ENCODE results near the gene CORO1A. TPM values are rescaled to one million over a fixed set of nuclear protein-coding genes. Genes with fewer than 3 reads are reported as not detected.

The CORO1A gene
- total and polyA plus RNA-seq, 2 experiments from 2014 or later, result 1.7 to 4.8 TPM

DNA sequence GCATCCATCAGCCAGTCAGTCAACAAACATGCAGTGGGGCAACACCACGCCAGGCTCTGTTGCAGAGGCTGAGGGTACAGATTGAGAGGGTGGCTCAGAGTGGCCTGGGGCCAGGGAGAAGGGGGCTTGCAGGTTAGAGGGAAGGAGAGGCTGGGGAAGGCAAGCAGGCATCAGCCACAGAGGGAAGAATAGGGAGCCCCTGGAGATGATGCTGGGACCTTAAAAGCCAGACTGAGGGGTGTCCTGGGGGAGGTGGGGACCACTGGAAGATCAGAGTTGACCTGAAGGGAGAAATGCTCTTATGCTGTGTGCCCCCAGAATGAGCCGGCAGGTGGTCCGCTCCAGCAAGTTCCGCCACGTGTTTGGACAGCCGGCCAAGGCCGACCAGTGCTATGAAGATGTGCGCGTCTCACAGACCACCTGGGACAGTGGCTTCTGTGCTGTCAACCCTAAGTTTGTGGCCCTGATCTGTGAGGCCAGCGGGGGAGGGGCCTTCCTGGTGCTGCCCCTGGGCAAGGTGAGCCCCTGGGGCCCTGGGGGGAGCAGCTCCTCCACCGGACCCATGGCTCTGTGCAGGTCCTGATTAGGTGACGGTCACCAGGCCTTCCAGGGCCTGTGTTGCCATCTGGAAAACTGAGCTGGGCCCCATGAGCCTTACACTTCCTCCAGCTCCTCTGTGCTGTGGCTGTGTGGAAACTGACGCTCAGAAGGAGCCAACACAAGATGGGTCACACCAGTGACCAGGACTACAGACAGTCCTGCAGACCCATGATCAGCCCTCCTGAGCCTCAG is 1.7 kb downstream of the CORO1A start:
- Histone ChIP-seq H3K36me3 (ENCODE audit: low read depth) (no peaks in the 10 kb centered on the region), H3K9ac (no peak overlapping the region), H3K4me3 (no peak overlapping the region), H4K20me1 (ENCODE audit: insufficient read depth) (no peaks in the 10 kb centered on the region), H3K4me2 (ENCODE audit: unreplicated experiment) (no peak overlapping the region), H3K4me1 (ENCODE audit: insufficient read depth) (no peaks in the 10 kb centered on the region), H2AFZ (no peak overlapping the region), H3K27ac (no peak overlapping the region), H3F3A (ENCODE audit: insufficient read depth) (no peaks in the 10 kb centered on the region), H3K9me3 (ENCODE audit: low read depth) (no peaks in the 10 kb centered on the region), H3K9me2 (ENCODE audit: insufficient read depth) (no peaks in the 10 kb centered on the region), H3K79me2 (ENCODE audit: insufficient read depth) (no peaks in the 10 kb centered on the region), H3K27me3 (replicated peaks; ENCODE audit: insufficient read depth) (no peaks in the 10 kb centered on the region)
- in situ Hi-C loops (cut with MboI), result no loop called here
- TF ChIP-seq EZH2phosphoT487 (IDR thresholded peaks at IDR 0.05; ENCODE audit: insufficient read depth, low read depth) (no peak), EZH2 (IDR thresholded peaks at IDR 0.05; ENCODE audit: insufficient read depth, poor library complexity, severe bottlenecking) (no peak)
- DNase-seq, result no peak
- 87 to 88% methylated on average over 13 of the region's 13 CpGs for WGBS, 2 experiments (ENCODE audit: low coverage in 1 of 2, low lambda C conversion rate in 2 of 2, missing lambda C conversion rate in 2 of 2)

DNA sequence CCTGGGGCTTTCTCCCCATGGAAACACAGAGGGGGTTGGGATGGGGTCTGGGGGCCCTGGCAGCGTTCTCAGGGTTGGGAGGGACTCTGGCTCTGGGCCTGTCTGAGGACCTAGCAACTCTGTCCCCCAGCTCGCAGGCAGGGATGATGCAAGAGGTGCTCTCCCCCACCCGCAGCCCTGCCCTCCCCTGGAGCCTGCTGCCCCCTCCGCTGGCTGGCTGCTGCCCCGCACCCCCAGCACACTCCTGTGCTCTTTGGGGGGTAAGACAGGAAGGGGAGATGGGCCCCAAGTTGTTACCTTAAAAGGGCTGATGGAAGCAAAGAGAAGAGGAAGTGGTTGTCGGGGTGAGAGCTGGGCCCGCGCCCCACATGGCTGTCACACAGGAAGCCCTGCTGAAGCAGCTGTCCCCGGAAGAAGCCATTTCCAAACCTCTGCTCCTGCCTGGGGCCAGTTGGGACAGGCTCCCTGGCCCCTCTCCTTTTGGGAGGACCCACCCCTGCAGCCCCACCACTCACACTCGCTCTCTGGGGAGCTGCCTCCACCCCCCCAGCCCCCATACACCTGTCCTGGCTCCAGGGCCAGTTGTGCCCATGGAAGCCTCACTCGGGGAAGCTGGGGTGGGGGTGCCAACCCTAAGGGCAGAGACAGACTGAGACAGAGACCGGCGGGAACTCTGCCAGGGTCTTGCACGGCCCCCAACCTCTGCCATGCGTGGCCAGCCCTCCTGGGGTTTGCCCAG is 2.5 kb downstream of the CORO1A start:
- Histone ChIP-seq H4K20me1 (ENCODE audit: insufficient read depth) (no peaks in the 10 kb centered on the region), H3K4me1 (ENCODE audit: insufficient read depth) (no peaks in the 10 kb centered on the region), H3K79me2 (ENCODE audit: insufficient read depth) (no peaks in the 10 kb centered on the region), H3F3A (ENCODE audit: insufficient read depth) (no peaks in the 10 kb centered on the region), H3K9ac (no peak overlapping the region), H3K9me2 (ENCODE audit: insufficient read depth) (no peaks in the 10 kb centered on the region), H3K4me2 (ENCODE audit: unreplicated experiment) (no peak overlapping the region), H3K4me3 (no peak overlapping the region), H3K27ac (no peak overlapping the region), H3K27me3 (replicated peaks; ENCODE audit: insufficient read depth) (no peaks in the 10 kb centered on the region), H2AFZ (no peak overlapping the region), H3K9me3 (ENCODE audit: low read depth) (no peaks in the 10 kb centered on the region), H3K36me3 (ENCODE audit: low read depth) (no peaks in the 10 kb centered on the region)
- in situ Hi-C loops (cut with MboI), result no loop called here
- DNase-seq, result no peak
- 89 to 90% methylated on average over 7 to 15 of the region's 15 CpGs for WGBS, 2 experiments (ENCODE audit: low coverage in 1 of 2, low lambda C conversion rate in 2 of 2, missing lambda C conversion rate in 2 of 2)
- TF ChIP-seq EZH2 (IDR thresholded peaks at IDR 0.05; ENCODE audit: insufficient read depth, poor library complexity, severe bottlenecking), result no peak
- TF ChIP-seq EZH2phosphoT487 (IDR thresholded peaks at IDR 0.05; ENCODE audit: insufficient read depth, low read depth), result no peak

GRCh38 chr16:30186444-30186781 is 3.0 kb downstream of the CORO1A start:
- Histone ChIP-seq H2AFZ (no peak overlapping the region), H3F3A (ENCODE audit: insufficient read depth) (no peaks in the 10 kb centered on the region), H3K36me3 (ENCODE audit: low read depth) (no peaks in the 10 kb centered on the region), H3K4me3 (no peak overlapping the region), H3K27me3 (replicated peaks; ENCODE audit: insufficient read depth) (no peaks in the 10 kb centered on the region), H3K79me2 (ENCODE audit: insufficient read depth) (no peaks in the 10 kb centered on the region), H3K4me1 (ENCODE audit: insufficient read depth) (no peaks in the 10 kb centered on the region), H3K27ac (no peak overlapping the region), H3K4me2 (ENCODE audit: unreplicated experiment) (no peak overlapping the region), H3K9me2 (ENCODE audit: insufficient read depth) (no peaks in the 10 kb centered on the region), H4K20me1 (ENCODE audit: insufficient read depth) (no peaks in the 10 kb centered on the region), H3K9ac (no peak overlapping the region), H3K9me3 (ENCODE audit: low read depth) (no peaks in the 10 kb centered on the region)
- no peak for DNase-seq
- 94 to 100% methylated on average over 5 to 9 of the region's 9 CpGs for WGBS, 2 experiments (ENCODE audit: low coverage in 1 of 2, low lambda C conversion rate in 2 of 2, missing lambda C conversion rate in 2 of 2)
- in situ Hi-C loops (cut with MboI), result no loop called here
- no peak for TF ChIP-seq EZH2 (IDR thresholded peaks at IDR 0.05; ENCODE audit: insufficient read depth, poor library complexity, severe bottlenecking)
- TF ChIP-seq EZH2phosphoT487 (IDR thresholded peaks at IDR 0.05; ENCODE audit: insufficient read depth, low read depth), result no peak

DNA sequence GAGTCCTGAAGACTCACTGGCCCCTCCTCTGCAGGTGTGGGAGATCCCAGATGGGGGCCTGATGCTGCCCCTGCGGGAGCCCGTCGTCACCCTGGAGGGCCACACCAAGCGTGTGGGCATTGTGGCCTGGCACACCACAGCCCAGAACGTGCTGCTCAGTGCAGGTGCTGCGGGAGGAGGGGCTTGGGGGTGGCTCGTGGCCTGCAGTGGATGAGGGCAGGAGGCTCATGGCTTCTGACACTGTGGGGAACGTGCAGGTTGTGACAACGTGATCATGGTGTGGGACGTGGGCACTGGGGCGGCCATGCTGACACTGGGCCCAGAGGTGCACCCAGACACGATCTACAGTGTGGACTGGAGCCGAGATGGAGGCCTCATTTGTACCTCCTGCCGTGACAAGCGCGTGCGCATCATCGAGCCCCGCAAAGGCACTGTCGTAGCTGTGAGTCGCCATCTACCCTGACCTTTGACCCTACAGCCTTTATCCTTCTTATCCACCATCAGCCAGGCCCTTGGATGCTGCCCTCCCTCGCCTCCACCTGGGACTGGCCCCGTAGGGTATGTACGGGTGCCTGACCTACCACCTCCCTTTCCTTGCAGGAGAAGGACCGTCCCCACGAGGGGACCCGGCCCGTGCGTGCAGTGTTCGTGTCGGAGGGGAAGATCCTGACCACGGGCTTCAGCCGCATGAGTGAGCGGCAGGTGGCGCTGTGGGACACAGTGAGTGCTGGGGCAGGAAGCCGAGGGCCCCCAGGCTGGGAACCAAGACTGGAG is 3.6 kb downstream of the CORO1A start:
- Histone ChIP-seq H3K27ac (no peak overlapping the region), H3K36me3 (ENCODE audit: low read depth) (no peaks in the 10 kb centered on the region), H2AFZ (no peak overlapping the region), H3F3A (ENCODE audit: insufficient read depth) (no peaks in the 10 kb centered on the region), H3K4me2 (ENCODE audit: unreplicated experiment) (no peak overlapping the region), H3K9me2 (ENCODE audit: insufficient read depth) (no peaks in the 10 kb centered on the region), H3K4me3 (no peak overlapping the region), H3K9me3 (ENCODE audit: low read depth) (no peaks in the 10 kb centered on the region), H3K27me3 (replicated peaks; ENCODE audit: insufficient read depth) (no peaks in the 10 kb centered on the region), H4K20me1 (ENCODE audit: insufficient read depth) (no peaks in the 10 kb centered on the region), H3K4me1 (ENCODE audit: insufficient read depth) (no peaks in the 10 kb centered on the region), H3K9ac (no peak overlapping the region), H3K79me2 (ENCODE audit: insufficient read depth) (no peaks in the 10 kb centered on the region)
- in situ Hi-C loops (cut with MboI), result no loop called here
- 64 to 75% methylated on average over 34 to 36 of the region's 36 CpGs for WGBS, 2 experiments (ENCODE audit: low coverage in 1 of 2, low lambda C conversion rate in 2 of 2, missing lambda C conversion rate in 2 of 2)
- DNase-seq, result peak; percentile 58
- TF ChIP-seq EZH2phosphoT487 (IDR thresholded peaks at IDR 0.05; ENCODE audit: insufficient read depth, low read depth), result no peak
- no peak for TF ChIP-seq EZH2 (IDR thresholded peaks at IDR 0.05; ENCODE audit: insufficient read depth, poor library complexity, severe bottlenecking)

All from GM23248 (cell line).